IMR-90 (cell line): ENCODE data around the gene MIEN1. TPM values are rescaled to one million over a fixed set of nuclear protein-coding genes. Genes with fewer than 3 reads are reported as not detected.

Source experiments
- ATAC-seq: fragments of 200-7000 bp; cut with Tn5 transposase; 2 replicates; pipeline ENCODE4 v1.9.1; 2020; ENCODE audit warnings: low read depth, mild to moderate bottlenecking, moderate library complexity
- BruUV-seq: library from RNA; stranded (reverse); fragments of 400-500 nt; replicated peaks from 2 replicates; lab custom pipeline; 2021; lab: Mats Ljungman, UMichigan
- CTCF ChIA-PET: fragments of 300-600 bp; formaldehyde crosslinking; extraction: SDS; loops from one replicate; lab custom pipeline; 2021; ENCODE audit warnings: antibody characterized with exemption; lab: Yijun Ruan, JAX
- POLR2A ChIA-PET: fragments of 300-600 bp; sonication (Branson Sonifier 250); formaldehyde crosslinking; loops from one replicate; lab custom pipeline; 2022; ENCODE audit warnings: antibody characterized with exemption; ENCODE audit not compliant: unreplicated experiment; lab: Charles Lee
- DNase-seq: peaks from one replicate; pipeline ENCODE4 v3.0.0; 2013
- H2AFZ ChIP-seq: replicated peaks from 2 replicates; pipeline ENCODE3; 2013; ENCODE audit warnings: low read length, mild to moderate bottlenecking; ENCODE audit not compliant: poor library complexity
- H2AK5ac ChIP-seq: 2 replicates; pipeline ENCODE4 v1.6.1; 2013; ENCODE audit warnings: low read depth, low read length, inconsistent platforms
- H2AK9ac ChIP-seq: replicated peaks from 2 replicates; pipeline ENCODE3; 2013; ENCODE audit warnings: mild to moderate bottlenecking, low read depth, low read length, moderate library complexity; ENCODE audit not compliant: poor library complexity
- H2BK120ac ChIP-seq: 2 replicates; pipeline ENCODE4 v1.6.1; 2013; ENCODE audit warnings: low read depth, low read length, inconsistent platforms
- H2BK15ac ChIP-seq: 3 replicates; pipeline ENCODE4 v1.6.1; 2013; ENCODE audit warnings: low read depth, low read length, inconsistent platforms
- H2BK20ac ChIP-seq: 2 replicates; pipeline ENCODE4 v1.6.1; 2013; ENCODE audit warnings: low read depth, mild to moderate bottlenecking, inconsistent platforms, low read length, moderate library complexity
- H2BK5ac ChIP-seq: 2 replicates; pipeline ENCODE4 v1.6.1; 2013; ENCODE audit warnings: mild to moderate bottlenecking, low read depth, low read length, inconsistent platforms; ENCODE audit not compliant: poor library complexity, severe bottlenecking
- H3K14ac ChIP-seq: replicated peaks from 2 replicates; pipeline ENCODE4 v1.6.1; 2013; ENCODE audit warnings: low read depth, low read length, inconsistent platforms
- H3K18ac ChIP-seq: 2 replicates; pipeline ENCODE4 v1.6.1; 2013; ENCODE audit warnings: low read depth, low read length, control low read depth
- H3K23ac ChIP-seq: 2 replicates; pipeline ENCODE4 v1.6.1; 2013; ENCODE audit warnings: low read depth, low read length, inconsistent platforms
- H3K27ac ChIP-seq: 2 replicates; pipeline ENCODE4 v1.5.1; 2013; ENCODE audit warnings: mild to moderate bottlenecking, control low read depth, low read length; ENCODE audit not compliant: insufficient read depth
- H3K27me3 ChIP-seq: 2 replicates; pipeline ENCODE4 v1.6.1; 2013; ENCODE audit warnings: low read length; ENCODE audit not compliant: control insufficient read depth, insufficient read depth
- H3K36me3 ChIP-seq: 2 replicates; pipeline ENCODE4 v1.6.1; 2013; ENCODE audit warnings: low read length, mixed read lengths; ENCODE audit not compliant: control insufficient read depth, insufficient read depth
- H3K4ac ChIP-seq: 2 replicates; pipeline ENCODE4 v1.6.1; 2013; ENCODE audit warnings: low read depth, low read length, inconsistent platforms
- H3K4me1 ChIP-seq: 2 replicates; pipeline ENCODE4 v1.6.1; 2013; ENCODE audit warnings: low read length, mixed read lengths; ENCODE audit not compliant: control insufficient read depth, insufficient read depth
- H3K4me2 ChIP-seq: 2 replicates; pipeline ENCODE4 v1.6.1; 2013; ENCODE audit warnings: low read depth, mild to moderate bottlenecking, control low read depth, low read length, moderate library complexity
- H3K4me3 ChIP-seq: 2 replicates; pipeline ENCODE4 v1.5.1; 2013; ENCODE audit warnings: low read depth, mild to moderate bottlenecking, control low read depth, low read length, moderate library complexity; ENCODE audit not compliant: insufficient read depth
- H3K56ac ChIP-seq: 2 replicates; pipeline ENCODE4 v1.6.1; 2013; ENCODE audit warnings: low read length, inconsistent platforms; ENCODE audit not compliant: insufficient read depth; ENCODE audit errors: extremely low read depth
- H3K79me1 ChIP-seq, 2 experiments: 2 replicates each; pipeline ENCODE4 v1.6.1; 2013; ENCODE audit warnings: low read length in 2 of 2, inconsistent platforms in 1 of 2, low read depth in 1 of 2
- H3K9ac ChIP-seq: 2 replicates; pipeline ENCODE4 v1.6.1; 2013; ENCODE audit warnings: low read depth, low read length, control low read depth
- H3K9me1 ChIP-seq: 2 replicates; pipeline ENCODE4 v1.6.1; 2013; ENCODE audit warnings: low read length, inconsistent platforms; ENCODE audit not compliant: insufficient read depth
- H3K9me3 ChIP-seq: 2 replicates; pipeline ENCODE4 v1.6.1; 2013; ENCODE audit warnings: low read length; ENCODE audit not compliant: control insufficient read depth, insufficient read depth
- H4K20me1 ChIP-seq: 2 replicates; pipeline ENCODE4 v1.6.1; 2013; ENCODE audit warnings: low read length, inconsistent platforms; ENCODE audit not compliant: insufficient read depth
- H4K5ac ChIP-seq: 2 replicates; pipeline ENCODE4 v1.6.1; 2013; ENCODE audit warnings: mild to moderate bottlenecking, low read depth, low read length, control low read depth
- H4K8ac ChIP-seq, 2 experiments: 2 replicates each; pipeline ENCODE4 v1.6.1; 2013; ENCODE audit warnings: low read depth in 2 of 2, low read length in 2 of 2, control low read depth in 1 of 2, inconsistent platforms in 1 of 2
- H4K91ac ChIP-seq: 2 replicates; pipeline ENCODE4 v1.6.1; 2013; ENCODE audit warnings: low read depth, low read length, inconsistent platforms; ENCODE audit not compliant: insufficient read depth
- CHD1 ChIP-seq: IDR thresholded peaks from 2 replicates; pipeline ENCODE4 v1.6.1; 2012; ENCODE audit warnings: low read depth, low read length, improper control_type of control experiment
- WGBS, 2 experiments: methylation state at CpG; one replicate each; pipeline versions ENCODE4 v1.1.5 to v1.1.7; 2013; ENCODE audit warnings: missing lambda C conversion rate in 2 of 2; ENCODE audit not compliant: insufficient read length in 1 of 2; ENCODE audit errors: extremely low coverage in 2 of 2; 5-methylcytosine and 5-hydroxymethylcytosine counted together
- dilution Hi-C: fragments of 300-500 bp; cut with HindIII; formaldehyde crosslinking; loops from one replicate; pipeline ENCODE4 v1.14.3; 2018; ENCODE audit warnings: low sequenced_read_pairs; ENCODE audit not compliant: unreplicated experiment
- in situ Hi-C: fragments of 300-500 bp; cut with MboI; formaldehyde crosslinking; loops from 3 replicates; pipeline ENCODE4 v1.14.3; 2019; ENCODE audit warnings: low sequenced_read_pairs, inconsistent platforms, mixed read lengths
- intact Hi-C: fragments of 100-400 bp; cut with micrococcal nuclease; formaldehyde crosslinking; loops from 2 replicates; pipeline ENCODE4 v1.10.0; 2022
- polyA plus RNA-seq, 3 experiments: library from polyadenylated mRNA; depleted of rRNA; stranded (reverse); fragments of >200 nt; gene quantifications; 2 replicates each; pipeline ENCODE4 v1.2.3, GENCODE V29; 2012; ENCODE audit warnings: low replicate concordance in 1 of 3
- total RNA-seq: library from RNA; depleted of rRNA; stranded (reverse); fragments of >200 nt; gene quantifications from 2 replicates; pipeline ENCODE4 v1.2.3, GENCODE V29; 2012

Gene MIEN1
- total and polyA plus RNA-seq, 2 of the 4 experiments (the other 2 are of a cell fraction) = 20.3 to 75.6 TPM

GRCh38 chr17:39706921-39707337 is 23.4 kb downstream of the MIEN1 start:
- H3K27me3 ChIP-seq = no peaks in the 10 kb centered on the region
- H4K91ac ChIP-seq = no peak overlapping the region
- H3K9me1 ChIP-seq = peaks cover 11% of the 10 kb centered on the region
- POLR2A ChIA-PET = no interaction called here
- no peak overlapping the region for H2BK20ac ChIP-seq
- dilution Hi-C loops (no loop called here), intact Hi-C loops (no loop called here), in situ Hi-C loops (no loop called here)
- H3K27ac ChIP-seq = no peak overlapping the region
- H3K56ac ChIP-seq = no peak overlapping the region
- H3K14ac ChIP-seq = no peak overlapping the region
- H3K18ac ChIP-seq = no peak overlapping the region
- no peak overlapping the region for H3K4me2 ChIP-seq
- H2AFZ ChIP-seq = no peak overlapping the region
- H3K36me3 ChIP-seq = peaks cover 39% of the 10 kb centered on the region
- DNase-seq (no peak), ATAC-seq (no peak)
- BruUV-seq = no TSS peak
- no peak overlapping the region for H2BK5ac ChIP-seq
- no peak overlapping the region for H3K4ac ChIP-seq
- CTCF ChIA-PET = no interaction called here
- H2AK9ac ChIP-seq = no peak overlapping the region
- H4K8ac ChIP-seq = no peak overlapping the region
- H3K79me1 ChIP-seq = peaks cover 0 to 54% of the 10 kb centered on the region in 2 experiments; a peak in 2 of 4 replicates
- WGBS, 2 experiments = 100% methylated on average over 1 of the region's 7 CpGs; no CpG with 5 or more reads in 1 of the 2 experiments
- H3K9ac ChIP-seq = no peak overlapping the region
- no peak for TF ChIP-seq CHD1
- no peak overlapping the region for H3K4me3 ChIP-seq
- H2BK15ac ChIP-seq = no peak overlapping the region
- peaks cover 11% of the 10 kb centered on the region; the same call in 1 of the 2 replicates for H3K4me1 ChIP-seq
- no peak overlapping the region for H2AK5ac ChIP-seq
- no peak overlapping the region for H2BK120ac ChIP-seq
- no peak overlapping the region for H4K5ac ChIP-seq
- no peak overlapping the region for H3K23ac ChIP-seq
- H4K20me1 ChIP-seq = peaks cover 44% of the 10 kb centered on the region
- H3K9me3 ChIP-seq = no peaks in the 10 kb centered on the region
